ENCODE data around the gene NABP1.
A peak's percentile ranks its signal among the peaks of the same experiment; 100 is the strongest.

The NABP1 gene

DNA sequence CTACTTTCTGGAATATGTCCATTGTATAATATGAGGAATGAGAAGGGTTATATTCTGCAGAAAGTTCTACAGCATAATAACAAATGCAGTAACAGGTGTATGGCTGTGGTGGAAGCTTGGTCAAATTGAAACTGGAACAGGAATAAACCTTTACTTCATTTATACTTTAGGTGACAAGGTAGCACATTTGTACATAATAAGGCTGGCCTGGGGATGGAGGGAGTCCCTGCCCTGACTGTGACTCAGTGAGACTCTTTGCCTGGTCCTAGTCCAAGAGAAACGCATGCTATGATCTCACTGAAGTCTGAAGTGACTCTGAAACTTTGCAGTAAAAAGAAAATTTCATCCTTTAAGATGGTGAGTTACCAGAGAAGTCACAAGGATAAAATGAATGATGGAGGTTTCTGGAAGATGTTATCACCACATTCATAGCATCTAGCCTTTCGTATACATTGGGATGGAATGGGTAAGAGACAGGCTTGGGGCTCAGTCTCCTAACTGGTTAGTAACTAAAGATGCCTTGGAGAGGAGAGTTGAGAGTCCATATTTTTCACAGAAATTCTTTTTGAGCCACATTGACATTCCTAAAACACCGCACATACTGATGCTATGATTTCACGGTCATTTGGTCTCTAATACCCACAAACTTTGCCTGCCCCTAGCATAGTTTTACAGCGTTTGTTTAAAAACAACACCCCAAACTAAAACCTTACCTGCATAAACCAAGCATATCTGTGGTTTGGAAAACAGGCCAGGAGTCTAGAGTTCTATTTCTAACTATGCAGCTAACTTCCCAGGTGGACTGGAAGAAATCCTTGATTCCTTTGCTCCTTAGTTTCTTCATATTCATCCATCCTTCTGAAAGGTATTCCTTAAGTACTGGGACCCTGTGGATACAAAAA, 42.4 kb upstream of the NABP1 start:
- H3K4me3 ChIP-seq (ENCODE audit: low read depth, low read length), result no peak overlapping the region
- peak; percentile 45 for DNase-seq (ENCODE audit: low read depth)

GRCh38 chr2:191636235-191636543, 41.7 kb upstream of the NABP1 start:
- DNase-seq (ENCODE audit: low read depth), result no peak
- TF ChIP-seq, protein P1, sequence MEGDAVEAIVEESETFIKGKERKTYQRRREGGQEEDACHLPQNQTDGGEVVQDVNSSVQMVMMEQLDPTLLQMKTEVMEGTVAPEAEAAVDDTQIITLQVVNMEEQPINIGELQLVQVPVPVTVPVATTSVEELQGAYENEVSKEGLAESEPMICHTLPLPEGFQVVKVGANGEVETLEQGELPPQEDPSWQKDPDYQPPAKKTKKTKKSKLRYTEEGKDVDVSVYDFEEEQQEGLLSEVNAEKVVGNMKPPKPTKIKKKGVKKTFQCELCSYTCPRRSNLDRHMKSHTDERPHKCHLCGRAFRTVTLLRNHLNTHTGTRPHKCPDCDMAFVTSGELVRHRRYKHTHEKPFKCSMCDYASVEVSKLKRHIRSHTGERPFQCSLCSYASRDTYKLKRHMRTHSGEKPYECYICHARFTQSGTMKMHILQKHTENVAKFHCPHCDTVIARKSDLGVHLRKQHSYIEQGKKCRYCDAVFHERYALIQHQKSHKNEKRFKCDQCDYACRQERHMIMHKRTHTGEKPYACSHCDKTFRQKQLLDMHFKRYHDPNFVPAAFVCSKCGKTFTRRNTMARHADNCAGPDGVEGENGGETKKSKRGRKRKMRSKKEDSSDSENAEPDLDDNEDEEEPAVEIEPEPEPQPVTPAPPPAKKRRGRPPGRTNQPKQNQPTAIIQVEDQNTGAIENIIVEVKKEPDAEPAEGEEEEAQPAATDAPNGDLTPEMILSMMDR (IDR thresholded peaks at IDR 0.05; ENCODE audit: insufficient read depth, low read depth, low read length, missing control alignments), result no peak
- H3K4me3 ChIP-seq (ENCODE audit: low read depth, low read length), result no peak overlapping the region

More for the DNA sequence above, 42.4 kb upstream of the NABP1 start:
- TF ChIP-seq, protein P1 (IDR thresholded peaks at IDR 0.05; ENCODE audit: insufficient read depth, low read depth, low read length, missing control alignments), result no peak

DNA sequence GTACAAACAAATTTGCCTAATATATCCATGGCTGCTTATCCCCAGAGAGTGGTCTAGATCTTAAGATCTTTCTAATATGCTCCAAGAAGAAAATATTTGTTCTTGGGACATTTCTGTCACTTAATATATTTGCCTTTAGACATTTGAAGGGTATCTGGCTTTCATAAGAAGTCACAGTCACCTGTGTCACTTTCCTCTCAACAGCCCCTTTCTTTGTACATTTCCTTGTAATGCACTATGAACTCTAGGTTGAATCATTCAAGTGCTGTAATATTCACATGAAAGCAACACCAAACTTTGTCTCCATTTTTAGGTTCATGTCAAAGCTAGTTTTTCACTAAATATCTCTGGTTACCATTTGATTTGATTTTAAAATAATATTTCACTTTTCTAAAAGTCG, 41.4 kb upstream of the NABP1 start:
- TF ChIP-seq, protein P1 (IDR thresholded peaks at IDR 0.05; ENCODE audit: insufficient read depth, low read depth, low read length, missing control alignments), result no peak
- DNase-seq (ENCODE audit: low read depth), result no peak
- H3K4me3 ChIP-seq (ENCODE audit: low read depth, low read length), result no peak overlapping the region

GRCh38 chr2:191637182-191638078, 40.5 kb upstream of the NABP1 start:
- H3K4me3 ChIP-seq (ENCODE audit: low read depth, low read length), result no peak overlapping the region
- TF ChIP-seq, protein P1 (IDR thresholded peaks at IDR 0.05; ENCODE audit: insufficient read depth, low read depth, low read length, missing control alignments), result no peak
- DNase-seq (ENCODE audit: low read depth), result peak; percentile 48

GRCh38 chr2:191638079-191638801, 39.7 kb upstream of the NABP1 start:
- DNase-seq (ENCODE audit: low read depth), result no peak
- TF ChIP-seq, protein P1 (IDR thresholded peaks at IDR 0.05; ENCODE audit: insufficient read depth, low read depth, low read length, missing control alignments), result no peak
- no peak overlapping the region for H3K4me3 ChIP-seq (ENCODE audit: low read depth, low read length)

GRCh38 chr2:191638802-191639172, 39.1 kb upstream of the NABP1 start:
- TF ChIP-seq, protein P1 (IDR thresholded peaks at IDR 0.05; ENCODE audit: insufficient read depth, low read depth, low read length, missing control alignments), result no peak
- no peak overlapping the region for H3K4me3 ChIP-seq (ENCODE audit: low read depth, low read length)
- DNase-seq (ENCODE audit: low read depth), result no peak

Measured in GM12865 (cell line).